HG02981 (cell line): ENCODE data around the gene DNASE1.

ENCODE experiments used
- ATAC-seq: cut with Tn5 transposase; IDR thresholded peaks from one replicate; pipeline ENCODE4 v1.9.1; 2021; ENCODE audit warnings: mild to moderate bottlenecking, moderate library complexity; ENCODE audit not compliant: unreplicated experiment

DNASE1 gene

DNA sequence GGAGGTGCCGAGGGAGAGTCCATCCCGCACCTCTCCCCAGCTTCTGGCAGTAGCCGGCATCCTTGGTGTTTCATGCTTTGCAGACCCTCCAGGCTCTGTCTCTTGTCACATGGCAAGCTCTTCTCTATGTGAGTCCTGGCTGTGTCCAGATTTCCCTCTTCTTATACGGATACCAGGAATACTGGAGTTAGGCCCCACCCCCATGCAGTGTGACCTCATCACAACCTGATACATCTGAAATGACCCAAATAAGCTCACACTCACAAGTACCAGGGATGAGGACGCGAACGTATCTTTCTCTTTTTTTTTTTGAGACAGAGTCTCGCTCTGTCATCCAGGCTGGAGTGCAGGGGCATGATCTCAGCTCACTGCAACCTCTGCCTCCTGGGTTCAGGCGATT lies 39.6 kb downstream of the DNASE1 start:
- ATAC-seq, result no peak

DNA sequence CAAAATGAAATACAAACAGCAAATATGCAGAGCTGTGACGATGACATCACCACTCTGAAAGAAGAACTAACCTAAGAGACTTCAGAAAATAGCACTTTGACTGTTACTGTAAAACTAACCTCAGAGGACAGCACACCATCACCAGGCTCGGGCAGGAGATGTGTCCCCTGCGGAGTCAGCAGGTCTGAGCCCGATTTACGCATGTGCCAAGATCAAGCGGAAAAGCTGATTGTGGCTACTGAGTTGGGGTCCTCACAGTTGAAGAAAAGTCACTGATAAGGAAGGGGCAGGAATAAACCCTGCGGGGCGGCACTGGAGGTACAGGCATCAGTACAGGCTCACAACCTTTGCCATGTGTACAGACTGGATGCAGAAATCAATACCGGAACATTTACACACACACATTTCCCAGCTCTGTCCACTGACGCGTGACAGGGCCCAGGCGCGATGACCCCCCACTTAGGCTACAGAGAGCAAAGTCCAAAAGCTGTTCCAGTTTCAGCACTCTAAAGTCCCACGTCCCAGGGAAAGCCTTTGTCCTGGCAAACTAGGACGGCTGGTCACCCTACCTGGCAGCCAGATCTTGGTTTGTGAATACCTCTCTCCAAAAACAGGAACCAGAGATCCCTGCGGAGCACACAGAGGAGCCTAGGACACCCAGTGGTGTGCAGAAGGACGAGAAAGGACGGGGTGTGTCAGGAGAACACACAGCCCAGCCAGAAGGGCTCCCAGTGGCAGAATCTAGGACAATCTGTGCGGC lies 41.3 kb downstream of the DNASE1 start:
- no peak for ATAC-seq

DNA sequence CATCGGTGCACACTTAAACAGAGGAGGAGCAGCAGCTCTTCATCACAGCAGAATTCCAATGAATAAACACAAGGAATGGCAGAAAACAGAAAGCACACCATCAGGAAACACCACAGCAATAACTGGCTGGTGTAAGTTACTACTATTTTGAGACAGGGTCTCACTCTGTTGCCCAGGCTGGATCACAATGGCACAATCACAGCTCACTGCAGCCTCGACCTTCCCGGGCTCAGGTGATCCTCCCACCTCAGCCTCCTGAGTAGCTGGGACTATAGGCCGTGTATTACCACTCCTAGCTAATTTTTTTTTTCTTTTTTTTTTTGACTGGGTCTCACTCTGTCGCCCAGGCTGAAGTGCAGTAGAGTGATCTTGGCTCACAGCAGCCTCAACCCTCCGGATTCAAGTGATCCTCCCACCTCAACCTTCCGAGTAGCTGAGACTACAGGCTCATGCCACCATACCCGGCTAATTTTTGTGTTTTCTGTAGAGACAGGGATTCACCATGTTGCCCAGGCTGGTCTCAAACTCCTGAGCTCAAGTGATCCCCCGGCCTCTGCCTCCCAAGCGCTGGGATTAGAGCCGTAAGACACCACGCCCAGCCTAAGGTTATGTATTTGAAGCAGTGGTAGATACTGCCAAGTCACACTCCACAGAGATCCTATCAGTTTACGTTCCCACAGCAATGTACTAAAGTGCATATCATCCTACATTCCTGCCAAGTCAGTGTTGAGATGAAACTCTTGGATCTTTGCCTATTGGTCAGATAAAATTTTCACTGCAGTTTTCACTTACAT lies 42.1 kb downstream of the DNASE1 start:
- no peak for ATAC-seq

DNA sequence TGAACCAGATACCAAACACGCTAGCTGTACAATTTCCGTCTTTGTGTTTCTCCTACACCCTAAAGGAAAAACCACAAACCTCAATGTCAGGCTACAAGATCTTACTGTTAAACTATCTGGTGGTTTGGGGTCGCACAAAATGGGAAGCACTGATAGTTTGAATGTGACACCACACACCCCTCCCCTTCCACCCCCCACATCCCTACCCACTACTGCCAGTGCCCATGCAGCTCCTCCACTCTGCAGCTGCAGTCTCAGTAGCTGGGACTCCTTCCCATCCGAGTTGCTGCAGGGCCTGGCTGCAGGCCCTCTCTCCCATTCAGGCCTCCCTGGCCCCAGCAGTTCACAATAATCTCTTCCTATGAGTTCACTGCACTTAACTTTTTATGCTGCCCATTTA lies 44.5 kb downstream of the DNASE1 start:
- ATAC-seq, result no peak

DNA sequence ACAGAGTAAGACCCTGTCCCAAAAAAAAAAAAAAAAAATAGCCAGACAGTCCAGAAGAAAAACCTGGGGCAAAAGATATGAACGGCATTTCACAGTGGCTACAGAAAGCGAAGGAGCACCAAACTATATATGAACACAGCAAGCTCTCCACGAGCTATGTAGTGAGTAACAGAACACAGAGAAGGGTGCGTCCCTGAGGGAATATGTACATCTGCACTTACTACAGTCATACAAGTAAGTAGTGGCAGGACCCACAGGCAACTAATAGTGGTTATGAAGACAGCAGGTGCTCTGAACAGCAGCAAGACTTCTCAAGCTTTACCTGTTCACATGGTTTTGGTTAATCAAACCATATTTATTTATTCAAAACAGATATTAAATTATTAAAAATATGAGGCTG lies 47.0 kb downstream of the DNASE1 start:
- ATAC-seq, result no peak

DNA sequence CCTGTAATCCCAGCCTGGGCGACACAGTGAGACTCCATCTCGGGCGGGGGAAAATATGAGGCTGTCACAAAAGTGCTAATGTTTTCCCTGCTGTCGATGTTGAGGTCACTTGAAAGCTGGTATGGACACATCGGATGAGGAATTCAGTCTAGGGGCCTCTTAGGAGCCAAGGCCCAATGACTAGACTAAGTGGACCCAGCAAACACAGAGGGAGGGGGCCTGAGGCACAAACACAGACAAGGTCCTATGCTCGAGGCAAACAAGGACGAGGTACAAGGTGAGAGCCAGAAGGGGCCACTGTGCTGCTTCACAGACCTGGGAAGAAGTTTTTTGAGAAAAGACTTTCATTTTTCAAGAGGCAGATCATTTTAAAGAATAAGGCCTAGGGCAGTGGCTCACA lies 47.6 kb downstream of the DNASE1 start:
- ATAC-seq, result no peak

DNA sequence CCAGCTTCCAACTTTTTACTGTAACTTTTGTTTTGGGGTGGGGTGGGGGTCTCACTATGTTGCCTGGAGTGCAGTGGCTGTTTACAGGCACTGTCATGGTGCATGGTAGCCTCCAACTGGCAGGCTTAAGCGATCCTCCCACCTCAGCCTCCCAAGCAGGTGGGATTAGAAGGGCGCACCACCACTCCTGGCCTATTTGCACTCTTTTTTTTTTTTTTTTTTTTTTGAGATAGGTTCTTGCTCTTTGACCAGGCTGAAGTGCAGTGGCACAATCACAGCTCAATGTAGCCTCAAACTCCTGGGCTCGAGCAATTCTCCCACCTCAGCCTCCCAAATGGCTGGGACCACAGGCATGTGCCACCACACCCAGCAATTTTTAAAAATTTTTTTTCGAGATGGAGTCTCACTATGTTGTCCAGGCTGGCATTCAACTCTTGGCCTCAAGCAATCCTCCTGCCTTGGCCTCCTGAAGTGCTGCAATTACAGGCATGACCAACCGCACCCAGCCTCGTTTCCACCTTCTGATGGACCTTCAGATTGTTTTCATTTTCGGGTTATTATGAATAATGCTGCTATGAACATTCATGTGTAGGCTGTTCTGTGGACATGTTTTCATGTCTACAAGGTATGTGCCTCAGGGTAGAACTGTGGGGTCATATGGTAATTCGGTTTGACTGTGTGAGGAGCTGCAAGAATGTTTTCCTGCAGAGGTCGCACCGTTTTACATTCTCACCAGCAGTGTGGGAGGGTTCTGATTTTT lies 51.9 kb downstream of the DNASE1 start:
- no peak for ATAC-seq
